NCI-H1092 (cell line): Measurements from ENCODE around the gene KBTBD12.

Source experiments
- DNase-seq: peaks from one replicate; lab custom pipeline; 2025; lab: John Stamatoyannopoulos, UW

Gene KBTBD12

GRCh38 chr3:127985655-127986225 is 70.7 kb downstream of the KBTBD12 start:
- no peak for DNase-seq

- DNase-seq: no peak
These were observed 71.8 kb downstream of the KBTBD12 start for GRCh38 chr3:127986803-127987202.

GRCh38 chr3:127987309-127987995 is 72.4 kb downstream of the KBTBD12 start:
- no peak for DNase-seq

GRCh38 chr3:127988770-127989557 is 73.9 kb downstream of the KBTBD12 start:
- DNase-seq: no peak

GRCh38 chr3:127990051-127990450 is 75.0 kb downstream of the KBTBD12 start:
- no peak for DNase-seq

- no peak for DNase-seq
These were observed 75.4 kb downstream of the KBTBD12 start for GRCh38 chr3:127990461-127990860.

GRCh38 chr3:127991251-127991650 is 76.2 kb downstream of the KBTBD12 start:
- no peak for DNase-seq

GRCh38 chr3:127991681-127992080 is 76.6 kb downstream of the KBTBD12 start:
- no peak for DNase-seq

GRCh38 chr3:127992127-127992526 is 77.1 kb downstream of the KBTBD12 start:
- DNase-seq: no peak

GRCh38 chr3:127994011-127994410 is 79.0 kb downstream of the KBTBD12 start:
- DNase-seq: no peak

GRCh38 chr3:127997016-127997415 is 82.0 kb downstream of the KBTBD12 start:
- DNase-seq: no peak

- peak; percentile 15 for DNase-seq
These were observed 82.9 kb downstream of the KBTBD12 start for GRCh38 chr3:127997961-127998360.

- DNase-seq: no peak
These were observed 83.6 kb downstream of the KBTBD12 start for GRCh38 chr3:127998596-127998995.

GRCh38 chr3:127999509-128000106 is 84.6 kb downstream of the KBTBD12 start:
- no peak for DNase-seq

- no peak for DNase-seq
These were observed 86.5 kb downstream of the KBTBD12 start for GRCh38 chr3:128001576-128001975.

- no peak for DNase-seq
These were observed 89.6 kb downstream of the KBTBD12 start for GRCh38 chr3:128004661-128005060.

- DNase-seq: no peak
These were observed 91.3 kb downstream of the KBTBD12 start for GRCh38 chr3:128006061-128007032.

GRCh38 chr3:128007033-128007424 is 92.0 kb downstream of the KBTBD12 start:
- no peak for DNase-seq

- DNase-seq: no peak
These were observed 95.2 kb downstream of the KBTBD12 start for GRCh38 chr3:128009952-128010846.

GRCh38 chr3:128011140-128011539 is 96.1 kb downstream of the KBTBD12 start:
- peak; percentile 23 for DNase-seq
